MCF 10A (cell line): Measurements from ENCODE around the gene CLASRP. TPM values are rescaled to one million over a fixed set of nuclear protein-coding genes. Genes with fewer than 3 reads are reported as not detected.

ENCODE experiments used
- BruUV-seq: library from RNA; stranded (reverse); fragments of 400-500 nt; replicated peaks from 2 replicates; lab custom pipeline; 2021; lab: Mats Ljungman, UMichigan
- CTCF ChIA-PET: fragments of 300-600 bp; sonication (Branson Sonifier 250); formaldehyde crosslinking; extraction: SDS; loops from one replicate; lab custom pipeline; 2021; ENCODE audit warnings: antibody characterized with exemption, inconsistent platforms; lab: Yijun Ruan, JAX
- POLR2A ChIA-PET: fragments of 300-600, 350-650 bp; sonication (Branson Sonifier 250); formaldehyde crosslinking; extraction: SDS; loops from one replicate; lab custom pipeline; 2020; ENCODE audit warnings: antibody characterized with exemption, inconsistent platforms; lab: Yijun Ruan, JAX
- DNase-seq: peaks from one replicate; pipeline ENCODE4 v3.0.0-alpha.2; 2018; ENCODE audit not compliant: unreplicated experiment
- H3K27ac Mint-ChIP-seq: one replicate; pipeline ENCODE4 v1.8.0; 2022; ENCODE audit warnings: mild to moderate bottlenecking, low read depth, mixed read lengths; ENCODE audit not compliant: unreplicated experiment
- H3K27me3 Mint-ChIP-seq: one replicate; pipeline ENCODE4 v1.8.0; 2022; ENCODE audit warnings: mixed read lengths; ENCODE audit not compliant: insufficient read depth, unreplicated experiment
- H3K36me3 Mint-ChIP-seq: one replicate; pipeline ENCODE4 v1.8.0; 2022; ENCODE audit warnings: mild to moderate bottlenecking, moderate library complexity, mixed read lengths; ENCODE audit not compliant: insufficient read depth, unreplicated experiment
- H3K4me1 Mint-ChIP-seq: one replicate; pipeline ENCODE4 v1.8.0; 2022; ENCODE audit warnings: mixed read lengths; ENCODE audit not compliant: insufficient read depth, unreplicated experiment
- H3K4me3 Mint-ChIP-seq: one replicate; pipeline ENCODE4 v1.8.0; 2022; ENCODE audit warnings: mild to moderate bottlenecking, moderate library complexity, mixed read lengths; ENCODE audit not compliant: unreplicated experiment
- H3K9me3 Mint-ChIP-seq: one replicate; pipeline ENCODE4 v1.8.0; 2022; ENCODE audit warnings: mixed read lengths; ENCODE audit not compliant: unreplicated experiment
- intact Hi-C: fragments of 100-400 bp; cut with micrococcal nuclease; formaldehyde crosslinking; loops from 2 replicates; pipeline ENCODE4 v1.14.1; 2022
- total RNA-seq: library from RNA; stranded (reverse); gene quantifications from 2 replicates; pipeline ENCODE4 v1.2.3, GENCODE V29; 2022
- TF ChIP-seq, protein P1 (sequence below): fragments of 200-600 bp; IDR thresholded peaks from one replicate; pipeline ENCODE4 v1.8.0; 2022; ENCODE audit warnings: antibody characterized with exemption, mild to moderate bottlenecking; ENCODE audit not compliant: unreplicated experiment

Gene CLASRP
- total RNA-seq, 1 experiment from 2014 or later, result 83.5 TPM

- DNase-seq, result no peak
- no peak overlapping the region for H3K27ac Mint-ChIP-seq
- H3K4me3 Mint-ChIP-seq, result no peak overlapping the region
- POLR2A ChIA-PET, result interaction anchor here (0.8 kb wide), 1 partner anchor 22 kb away, joined by 3 read pairs; no protein-coding TSS in a partner anchor
- no peaks in the 10 kb centered on the region for H3K4me1 Mint-ChIP-seq
- BruUV-seq, result no TSS peak
- H3K27me3 Mint-ChIP-seq, result no peaks in the 10 kb centered on the region
- H3K9me3 Mint-ChIP-seq, result no peaks in the 10 kb centered on the region
- intact Hi-C loops, result no loop called here
- H3K36me3 Mint-ChIP-seq, result no peaks in the 10 kb centered on the region
- TF ChIP-seq, protein P1, sequence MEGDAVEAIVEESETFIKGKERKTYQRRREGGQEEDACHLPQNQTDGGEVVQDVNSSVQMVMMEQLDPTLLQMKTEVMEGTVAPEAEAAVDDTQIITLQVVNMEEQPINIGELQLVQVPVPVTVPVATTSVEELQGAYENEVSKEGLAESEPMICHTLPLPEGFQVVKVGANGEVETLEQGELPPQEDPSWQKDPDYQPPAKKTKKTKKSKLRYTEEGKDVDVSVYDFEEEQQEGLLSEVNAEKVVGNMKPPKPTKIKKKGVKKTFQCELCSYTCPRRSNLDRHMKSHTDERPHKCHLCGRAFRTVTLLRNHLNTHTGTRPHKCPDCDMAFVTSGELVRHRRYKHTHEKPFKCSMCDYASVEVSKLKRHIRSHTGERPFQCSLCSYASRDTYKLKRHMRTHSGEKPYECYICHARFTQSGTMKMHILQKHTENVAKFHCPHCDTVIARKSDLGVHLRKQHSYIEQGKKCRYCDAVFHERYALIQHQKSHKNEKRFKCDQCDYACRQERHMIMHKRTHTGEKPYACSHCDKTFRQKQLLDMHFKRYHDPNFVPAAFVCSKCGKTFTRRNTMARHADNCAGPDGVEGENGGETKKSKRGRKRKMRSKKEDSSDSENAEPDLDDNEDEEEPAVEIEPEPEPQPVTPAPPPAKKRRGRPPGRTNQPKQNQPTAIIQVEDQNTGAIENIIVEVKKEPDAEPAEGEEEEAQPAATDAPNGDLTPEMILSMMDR, result no peak
- CTCF ChIA-PET, result interaction anchor here (1.0 kb wide), 1 partner anchor 26 kb away, joined by 3 read pairs; no protein-coding TSS in a partner anchor
These were observed 75.3 kb downstream of the CLASRP start for GRCh38 chr19:45114116-45114515.

- BruUV-seq, result no TSS peak
- Mint-ChIP-seq H3K4me1 (no peaks in the 10 kb centered on the region), H3K4me3 (no peak overlapping the region), H3K9me3 (no peaks in the 10 kb centered on the region), H3K27ac (no peak overlapping the region), H3K36me3 (no peaks in the 10 kb centered on the region), H3K27me3 (no peaks in the 10 kb centered on the region)
- ChIA-PET CTCF (interaction anchor here (0.6 to 1.1 kb wide), 2 partner anchors 71 to 228 kb away, joined by 3 to 4 read pairs; no protein-coding TSS in a partner anchor), POLR2A (no interaction called here)
- intact Hi-C loops, result no loop called here
- no peak for DNase-seq
- TF ChIP-seq, protein P1, result no peak
These were observed 77.2 kb downstream of the CLASRP start for GRCh38 chr19:45115809-45116615.

DNA sequence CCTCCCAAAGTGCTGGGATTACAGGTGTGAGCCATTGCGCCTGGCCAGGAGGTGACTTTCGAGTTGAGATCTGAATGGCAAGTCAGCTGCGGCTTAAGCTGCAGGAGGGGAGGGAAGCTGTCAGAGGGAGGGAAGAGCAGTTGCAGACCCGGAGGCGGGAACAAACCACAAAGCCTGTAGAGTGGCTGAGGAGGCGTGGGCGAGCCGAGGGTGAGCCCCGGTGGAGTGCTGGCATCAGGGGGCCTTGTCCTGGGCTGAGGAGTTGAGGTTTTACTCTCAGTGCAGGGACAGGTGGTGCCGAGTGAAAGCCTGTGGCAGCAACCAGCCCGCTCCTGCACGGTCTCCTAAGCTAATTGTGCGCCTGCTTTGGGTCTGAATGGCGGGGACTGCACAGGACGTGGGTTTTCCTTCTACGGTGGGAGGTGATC lies 78.3 kb downstream of the CLASRP start:
- H3K9me3 Mint-ChIP-seq, result no peaks in the 10 kb centered on the region
- no peak overlapping the region for H3K4me3 Mint-ChIP-seq
- ChIA-PET POLR2A (interaction anchor here (0.7 kb wide), 1 partner anchor 180 kb away, joined by 3 read pairs; no protein-coding TSS in a partner anchor), CTCF (no interaction called here)
- intact Hi-C loops, result no loop called here
- H3K27ac Mint-ChIP-seq, result no peak overlapping the region
- BruUV-seq, result no TSS peak
- no peaks in the 10 kb centered on the region for H3K27me3 Mint-ChIP-seq
- no peaks in the 10 kb centered on the region for H3K36me3 Mint-ChIP-seq
- TF ChIP-seq, protein P1, result no peak
- no peaks in the 10 kb centered on the region for H3K4me1 Mint-ChIP-seq
- no peak for DNase-seq

DNA sequence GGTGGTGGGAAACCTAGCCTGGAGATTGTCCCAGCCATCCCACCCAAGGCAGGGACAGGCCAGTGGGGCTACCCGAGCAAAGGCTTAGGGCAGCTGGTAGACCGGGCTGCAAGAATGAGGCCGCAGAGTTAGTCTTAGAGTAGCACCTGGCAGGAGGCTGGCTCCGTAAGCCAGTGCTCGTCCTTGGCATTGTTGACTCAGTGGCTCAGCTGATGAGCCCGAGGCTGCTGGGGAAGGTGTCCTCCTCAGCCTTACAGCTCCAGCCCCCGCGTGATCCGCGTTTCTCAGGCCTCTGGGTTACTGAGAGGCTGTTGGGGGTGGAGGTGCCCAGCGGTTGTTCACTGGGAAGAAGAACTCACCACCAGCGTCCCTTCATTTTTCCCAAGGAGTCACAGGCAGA lies 78.8 kb downstream of the CLASRP start:
- ChIA-PET CTCF (no interaction called here), POLR2A (interaction anchor here (0.6 to 0.7 kb wide), 2 partner anchors 19 to 179 kb away, joined by 3 read pairs; no protein-coding TSS in a partner anchor)
- Mint-ChIP-seq H3K36me3 (no peaks in the 10 kb centered on the region), H3K27me3 (no peaks in the 10 kb centered on the region), H3K4me1 (no peaks in the 10 kb centered on the region), H3K4me3 (no peak overlapping the region), H3K9me3 (no peaks in the 10 kb centered on the region), H3K27ac (no peak overlapping the region)
- intact Hi-C loops, result no loop called here
- no peak for DNase-seq
- no TSS peak for BruUV-seq
- TF ChIP-seq, protein P1, result no peak
